MCF 10A (cell line): ENCODE measurements around the gene FIS1. TPM values are rescaled to one million over a fixed set of nuclear protein-coding genes. Genes with fewer than 3 reads are reported as not detected.
"Not testable (repeated sequence)": the region's sequence is repeated elsewhere in the genome, so short reads cannot be mapped to it uniquely, and the experiment has no call there.

ENCODE experiments used
- BruUV-seq: library from RNA; stranded (reverse); fragments of 400-500 nt; replicated peaks from 2 replicates; lab custom pipeline; 2021; lab: Mats Ljungman, UMichigan
- CTCF ChIA-PET: fragments of 300-600 bp; sonication (Branson Sonifier 250); formaldehyde crosslinking; extraction: SDS; loops from one replicate; lab custom pipeline; 2021; ENCODE audit warnings: antibody characterized with exemption, inconsistent platforms; lab: Yijun Ruan, JAX
- POLR2A ChIA-PET: fragments of 300-600, 350-650 bp; sonication (Branson Sonifier 250); formaldehyde crosslinking; extraction: SDS; loops from one replicate; lab custom pipeline; 2020; ENCODE audit warnings: antibody characterized with exemption, inconsistent platforms; lab: Yijun Ruan, JAX
- DNase-seq: peaks from one replicate; pipeline ENCODE4 v3.0.0-alpha.2; 2018; ENCODE audit not compliant: unreplicated experiment
- H3K27ac Mint-ChIP-seq: one replicate; pipeline ENCODE4 v1.8.0; 2022; ENCODE audit warnings: mild to moderate bottlenecking, low read depth, mixed read lengths; ENCODE audit not compliant: unreplicated experiment
- H3K27me3 Mint-ChIP-seq: one replicate; pipeline ENCODE4 v1.8.0; 2022; ENCODE audit warnings: mixed read lengths; ENCODE audit not compliant: insufficient read depth, unreplicated experiment
- H3K36me3 Mint-ChIP-seq: one replicate; pipeline ENCODE4 v1.8.0; 2022; ENCODE audit warnings: mild to moderate bottlenecking, moderate library complexity, mixed read lengths; ENCODE audit not compliant: insufficient read depth, unreplicated experiment
- H3K4me1 Mint-ChIP-seq: one replicate; pipeline ENCODE4 v1.8.0; 2022; ENCODE audit warnings: mixed read lengths; ENCODE audit not compliant: insufficient read depth, unreplicated experiment
- H3K4me3 Mint-ChIP-seq: one replicate; pipeline ENCODE4 v1.8.0; 2022; ENCODE audit warnings: mild to moderate bottlenecking, moderate library complexity, mixed read lengths; ENCODE audit not compliant: unreplicated experiment
- H3K9me3 Mint-ChIP-seq: one replicate; pipeline ENCODE4 v1.8.0; 2022; ENCODE audit warnings: mixed read lengths; ENCODE audit not compliant: unreplicated experiment
- CTCF ChIP-seq: fragments of 200-600 bp; IDR thresholded peaks from one replicate; pipeline ENCODE4 v1.8.0; 2022; ENCODE audit warnings: antibody characterized with exemption, mild to moderate bottlenecking; ENCODE audit not compliant: unreplicated experiment
- intact Hi-C: fragments of 100-400 bp; cut with micrococcal nuclease; formaldehyde crosslinking; loops from 2 replicates; pipeline ENCODE4 v1.14.1; 2022
- total RNA-seq: library from RNA; stranded (reverse); gene quantifications from 2 replicates; pipeline ENCODE4 v1.2.3, GENCODE V29; 2022

Gene FIS1
- total RNA-seq, 1 experiment from 2014 or later, result 213 TPM

DNA sequence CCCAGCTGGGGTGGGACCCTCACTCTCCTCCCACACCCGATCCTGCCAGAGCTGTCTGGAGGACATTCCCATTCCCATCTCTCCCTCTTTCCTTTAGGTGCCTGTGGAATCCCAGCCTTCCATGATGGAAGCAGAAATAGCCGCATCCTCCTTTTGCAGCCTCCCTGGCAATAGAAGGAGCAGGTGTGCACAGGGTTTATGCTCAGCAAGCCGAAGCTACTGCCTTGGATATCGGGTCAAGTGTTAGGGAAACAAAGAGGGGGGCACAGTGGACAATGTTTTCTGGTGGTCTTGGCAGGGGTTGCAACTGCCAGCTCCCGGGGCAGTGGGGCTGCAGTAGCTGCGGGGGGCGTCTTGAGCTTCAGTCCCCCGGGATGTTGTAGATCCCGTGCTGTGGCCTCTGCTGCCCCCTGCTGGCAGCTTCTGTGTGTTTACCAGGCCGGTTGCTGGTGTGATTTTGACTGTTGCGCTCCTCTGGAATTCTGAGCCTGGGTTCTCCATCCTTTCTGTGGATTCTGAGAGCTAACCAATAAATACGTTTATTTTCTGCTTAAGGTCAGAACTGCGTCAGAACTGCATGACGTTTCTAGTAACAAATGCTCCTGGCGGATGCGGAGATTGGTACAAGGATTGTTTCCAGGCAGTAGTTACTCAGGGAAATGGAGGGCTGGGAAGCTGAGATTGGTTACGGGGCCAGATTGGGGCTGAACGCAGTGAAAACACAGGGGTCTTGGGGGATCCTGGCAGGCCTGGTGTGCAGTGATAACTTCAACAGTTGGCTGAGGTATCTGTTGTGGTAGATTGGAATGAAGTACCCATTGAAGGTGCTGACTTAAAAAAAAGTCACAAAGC, 45.5 kb upstream of the FIS1 start:
- DNase-seq, result peak; percentile 39
- H3K27ac Mint-ChIP-seq, result not testable (repeated sequence)

DNA sequence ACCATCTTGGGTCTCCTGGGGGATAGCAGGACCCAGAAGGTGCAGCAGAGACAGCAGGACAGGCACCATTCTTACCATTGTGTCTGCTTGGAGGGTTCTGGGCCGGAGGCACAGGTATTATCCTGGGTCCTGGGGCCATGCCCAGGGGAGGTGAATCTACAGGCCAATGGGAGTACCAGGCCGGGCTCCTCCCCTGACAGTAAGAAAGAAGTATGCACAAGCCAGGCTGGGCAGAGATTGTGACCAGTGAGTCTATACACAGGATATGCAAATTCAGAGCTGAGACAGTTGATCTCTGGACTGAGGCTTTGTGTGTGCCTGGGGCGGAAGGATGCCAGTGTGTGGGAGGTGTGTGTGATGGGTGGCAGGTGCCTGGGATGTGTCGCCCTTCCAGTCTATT, 44.8 kb upstream of the FIS1 start:
- H3K27ac Mint-ChIP-seq, BruUV-seq, H3K4me1 Mint-ChIP-seq, H3K4me3 Mint-ChIP-seq, H3K9me3 Mint-ChIP-seq, DNase-seq, H3K36me3 Mint-ChIP-seq, POLR2A ChIA-PET: not testable (repeated sequence)
- CTCF ChIA-PET, result interaction anchor here (0.6 to 2.8 kb wide), 11 partner anchors 12 to 184 kb away, joined by 3 to 15 read pairs (median 4); partner anchors contain the start of gene CLDN15
- peaks cover 36% of the 10 kb centered on the region for H3K27me3 Mint-ChIP-seq
- intact Hi-C loops, result loop anchor here (2.0 kb wide), 1 partner anchor 391 kb away; no protein-coding TSS in a partner anchor

More for the DNA sequence above, 45.5 kb upstream of the FIS1 start:
- POLR2A ChIA-PET, BruUV-seq, H3K9me3 Mint-ChIP-seq, H3K36me3 Mint-ChIP-seq, H3K4me3 Mint-ChIP-seq, H3K4me1 Mint-ChIP-seq: not testable (repeated sequence)
- TF ChIP-seq CTCF, result peak; percentile 68
- peaks cover 36% of the 10 kb centered on the region for H3K27me3 Mint-ChIP-seq
- intact Hi-C loops, result loop anchor here (2.0 kb wide), 1 partner anchor 392 kb away; no protein-coding TSS in a partner anchor
- CTCF ChIA-PET, result interaction anchor here (0.6 to 4.2 kb wide), 34 partner anchors 8 to 392 kb away, joined by 3 to 17 read pairs (median 4); partner anchors contain the start of genes CLDN15 and FIS1

GRCh38 chr7:101288439-101288838, 43.6 kb upstream of the FIS1 start:
- BruUV-seq, result no TSS peak
- peaks cover 5% of the 10 kb centered on the region for H3K4me1 Mint-ChIP-seq
- intact Hi-C loops, result no loop called here
- POLR2A ChIA-PET, result interaction anchor here (0.7 kb wide), 1 partner anchor 33 kb away, joined by 3 read pairs; the partner anchor contains the start of gene IFT22
- TF ChIP-seq CTCF, result no peak
- H3K36me3 Mint-ChIP-seq, result peaks cover 5% of the 10 kb centered on the region
- H3K27ac Mint-ChIP-seq, result no peak overlapping the region
- H3K9me3 Mint-ChIP-seq, result no peaks in the 10 kb centered on the region
- H3K4me3 Mint-ChIP-seq, result no peak overlapping the region
- CTCF ChIA-PET, result interaction anchor here (1.9 kb wide), 1 partner anchor 51 kb away, joined by 4 read pairs; the partner anchor contains the start of gene CLDN15
- no peak for DNase-seq
- H3K27me3 Mint-ChIP-seq, result peaks cover 36% of the 10 kb centered on the region

- ChIA-PET POLR2A (no interaction called here), CTCF (no interaction called here)
- Mint-ChIP-seq H3K9me3 (no peaks in the 10 kb centered on the region), H3K27ac (no peak overlapping the region), H3K4me3 (no peak overlapping the region), H3K4me1 (peaks cover 10% of the 10 kb centered on the region), H3K27me3 (peaks cover 36% of the 10 kb centered on the region), H3K36me3 (peaks cover 5% of the 10 kb centered on the region)
- no TSS peak for BruUV-seq
- no peak for TF ChIP-seq CTCF
- no peak for DNase-seq
- intact Hi-C loops, result no loop called here
These were observed 42.2 kb upstream of the FIS1 start for GRCh38 chr7:101287032-101287431.

- H3K9me3 Mint-ChIP-seq, H3K27ac Mint-ChIP-seq, BruUV-seq, H3K36me3 Mint-ChIP-seq, DNase-seq, intact Hi-C loops, POLR2A ChIA-PET, H3K4me3 Mint-ChIP-seq: not testable (repeated sequence)
- Mint-ChIP-seq H3K4me1 (peaks cover 10% of the 10 kb centered on the region), H3K27me3 (peaks cover 31% of the 10 kb centered on the region)
- CTCF ChIA-PET, result interaction anchor here (0.9 kb wide), 1 partner anchor 142 kb away, joined by 3 read pairs; no protein-coding TSS in a partner anchor
These were observed 41.0 kb upstream of the FIS1 start for GRCh38 chr7:101285880-101286279.
